ENCODE data around the gene C20orf173.

GRCh38 chr20:35523298-35523888, 6.1 kb downstream of the C20orf173 start:
- no peak for TF ChIP-seq EZH2 (IDR thresholded peaks at IDR 0.05; ENCODE audit: borderline replicate concordance, insufficient read depth, low read length, poor library complexity, severe bottlenecking)
- no peak for TF ChIP-seq EP300 (conservative IDR thresholded peaks at IDR 0.05; ENCODE audit: poor library complexity, severe bottlenecking)
- no peak for TF ChIP-seq POLR2AphosphoS5 (IDR thresholded peaks at IDR 0.05)
- TF ChIP-seq CTCF (IDR thresholded peaks at IDR 0.05; ENCODE audit: poor library complexity, severe bottlenecking): no peak
- no peak for TF ChIP-seq SMC3 (conservative IDR thresholded peaks at IDR 0.05; ENCODE audit: poor library complexity)
- no peak for TF ChIP-seq REST (IDR thresholded peaks at IDR 0.05; ENCODE audit: borderline replicate concordance)
- TF ChIP-seq TAF1 (IDR thresholded peaks at IDR 0.05; ENCODE audit: low read depth): no peak
- no peak for TF ChIP-seq MXI1 (conservative IDR thresholded peaks at IDR 0.05; ENCODE audit: poor library complexity, severe bottlenecking)

Data from neural cell (in vitro differentiated cells).